ENCODE measurements around the gene TCF25.

DNA sequence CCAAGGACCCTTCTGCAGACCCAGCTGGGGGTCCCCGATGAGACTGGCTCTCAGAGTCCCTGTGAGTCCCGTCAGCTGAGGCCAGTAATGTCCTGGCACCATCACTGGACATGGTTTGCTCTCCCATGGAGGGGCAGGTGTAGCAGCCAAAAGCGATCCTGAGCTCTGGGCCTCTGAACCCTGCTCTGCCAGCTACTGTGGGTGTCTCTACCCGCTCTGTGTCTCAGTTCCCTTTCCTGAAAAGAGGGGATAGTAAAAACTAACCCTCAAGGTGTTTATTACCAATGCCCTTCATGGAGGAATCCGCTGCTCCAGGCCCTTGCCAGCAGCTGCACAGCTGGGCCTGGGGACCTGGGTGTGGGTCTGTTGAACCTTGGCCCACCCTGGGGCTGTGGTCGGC is 58.6 kb downstream of the TCF25 start:
- no peak for TF ChIP-seq POLR2A (IDR thresholded peaks at IDR 0.05; ENCODE audit: low read length)
- TF ChIP-seq GATA1 (IDR thresholded peaks at IDR 0.05; ENCODE audit: low read depth, low read length) = no peak

Data from erythroblast (primary cell).